ENCODE measurements around the gene GCC2.
A peak's percentile ranks its signal among the peaks of the same experiment; 100 is the strongest.
"Not testable (repeated sequence)": the region's sequence is repeated elsewhere in the genome, so short reads cannot be mapped to it uniquely, and the experiment has no call there.

The GCC2 gene

GRCh38 chr2:108533832-108534583, 85.0 kb downstream of the GCC2 start, which contains the start of gene LIMS1:
TSS of gene LIMS1 (plus strand) at chr2:108534470. CDS start at chr2:108534563, 93 bp downstream.
- peak; percentile 85 for DNase-seq

GRCh38 chr2:108534584-108535356, 85.8 kb downstream of the GCC2 start:
- no peak for DNase-seq

GRCh38 chr2:108535357-108535631, 86.3 kb downstream of the GCC2 start:
- no peak for DNase-seq

- DNase-seq, result no peak
Measured at GRCh38 chr2:108536133-108536780, 87.3 kb downstream of the GCC2 start.

- DNase-seq, result no peak
Measured at GRCh38 chr2:108536911-108537310, 87.9 kb downstream of the GCC2 start.

- no peak for DNase-seq
Measured at GRCh38 chr2:108538000-108538625, 89.1 kb downstream of the GCC2 start.

GRCh38 chr2:108541451-108541850, 92.4 kb downstream of the GCC2 start:
- DNase-seq, result no peak

GRCh38 chr2:108542071-108542470, 93.1 kb downstream of the GCC2 start:
- no peak for DNase-seq

GRCh38 chr2:108547606-108548005, 98.6 kb downstream of the GCC2 start:
- no peak for DNase-seq

GRCh38 chr2:108548208-108549003, 99.4 kb downstream of the GCC2 start:
- no peak for DNase-seq

GRCh38 chr2:108552566-108552965, 103.6 kb downstream of the GCC2 start:
- no peak for DNase-seq

GRCh38 chr2:108553209-108553919, 104.4 kb downstream of the GCC2 start:
- DNase-seq, result no peak

- no peak for DNase-seq
Measured at GRCh38 chr2:108554528-108554927, 105.5 kb downstream of the GCC2 start.

- DNase-seq, result no peak
Measured at GRCh38 chr2:108555572-108555971, 106.6 kb downstream of the GCC2 start.

GRCh38 chr2:108556581-108556980, 107.6 kb downstream of the GCC2 start:
- not testable (repeated sequence) for DNase-seq
